HEK293T (cell line): Measurements from ENCODE around the gene ATP5F1D.

Experiments
- CTCF ChIA-PET: fragments of 350-600 bp; formaldehyde crosslinking; extraction: SDS; loops from one replicate; lab custom pipeline; 2021; ENCODE audit warnings: antibody characterized with exemption, inconsistent platforms; lab: Yijun Ruan, JAX
- POLR2A ChIA-PET: fragments of 350-600 bp; formaldehyde crosslinking; extraction: SDS; loops from one replicate; lab custom pipeline; 2020; ENCODE audit warnings: antibody characterized with exemption, inconsistent platforms; lab: Yijun Ruan, JAX
- DNase-seq: peaks from one replicate; pipeline ENCODE4 v3.0.0; 2012; ENCODE audit warnings: mixed read lengths; ENCODE audit errors: extremely low spot score
- ARNT ChIP-seq: fragments of 450-650 bp; IDR thresholded peaks from 2 replicates; pipeline ENCODE4 v1.6.1; 2017; ENCODE audit warnings: mild to moderate bottlenecking
- BHLHE40 ChIP-seq: fragments of 450-650 bp; IDR thresholded peaks from 2 replicates; pipeline ENCODE4 v1.6.1; 2016; ENCODE audit warnings: mild to moderate bottlenecking, moderate library complexity, borderline replicate concordance
- CTBP1 ChIP-seq: fragments of 450-650 bp; IDR thresholded peaks from 2 replicates; pipeline ENCODE4 v1.6.1; 2016; ENCODE audit warnings: borderline replicate concordance
- ELF4 ChIP-seq: fragments of 450-650 bp; IDR thresholded peaks from 2 replicates; pipeline ENCODE4 v1.6.1; 2017; ENCODE audit warnings: antibody characterized with exemption
- FOXA1 ChIP-seq: fragments of 450-650 bp; IDR thresholded peaks from 2 replicates; pipeline ENCODE4 v1.6.1; 2016; ENCODE audit warnings: mild to moderate bottlenecking
- FOXK2 ChIP-seq: fragments of 450-650 bp; IDR thresholded peaks from 2 replicates; pipeline ENCODE4 v1.6.1; 2016; ENCODE audit warnings: mild to moderate bottlenecking
- FOXM1 ChIP-seq: fragments of 450-650 bp; IDR thresholded peaks from 2 replicates; pipeline ENCODE4 v1.6.1; 2017; ENCODE audit warnings: mild to moderate bottlenecking, borderline replicate concordance
- HDGF ChIP-seq: fragments of 450-650 bp; IDR thresholded peaks from 2 replicates; pipeline ENCODE4 v1.6.1; 2017; ENCODE audit warnings: antibody characterized with exemption, borderline replicate concordance
- L3MBTL2 ChIP-seq: fragments of 450-650 bp; conservative IDR thresholded peaks from 2 replicates; pipeline ENCODE4 v1.6.1; 2016; ENCODE audit warnings: mild to moderate bottlenecking
- LEF1 ChIP-seq: fragments of 450-650 bp; IDR thresholded peaks from 2 replicates; pipeline ENCODE4 v1.6.1; 2017; ENCODE audit warnings: mild to moderate bottlenecking, borderline replicate concordance
- NFRKB ChIP-seq: fragments of 450-650 bp; IDR thresholded peaks from 2 replicates; pipeline ENCODE4 v1.6.1; 2016; ENCODE audit warnings: mild to moderate bottlenecking, moderate library complexity
- SP1 ChIP-seq: fragments of 450-650 bp; IDR thresholded peaks from 2 replicates; pipeline ENCODE4 v1.6.1; 2017
- SUZ12 ChIP-seq: fragments of 450-650 bp; IDR thresholded peaks from 2 replicates; pipeline ENCODE4 v1.6.1; 2016; ENCODE audit warnings: mild to moderate bottlenecking
- TARDBP ChIP-seq: fragments of 450-650 bp; IDR thresholded peaks from 2 replicates; pipeline ENCODE4 v1.6.1; 2016
- ZNF384 ChIP-seq: fragments of 450-650 bp; IDR thresholded peaks from 2 replicates; pipeline ENCODE4 v1.6.1; 2016
- TF ChIP-seq, protein P1 (sequence below): fragments of 450-650 bp; IDR thresholded peaks from 2 replicates; pipeline ENCODE4 v1.6.1; 2016

Gene ATP5F1D

DNA sequence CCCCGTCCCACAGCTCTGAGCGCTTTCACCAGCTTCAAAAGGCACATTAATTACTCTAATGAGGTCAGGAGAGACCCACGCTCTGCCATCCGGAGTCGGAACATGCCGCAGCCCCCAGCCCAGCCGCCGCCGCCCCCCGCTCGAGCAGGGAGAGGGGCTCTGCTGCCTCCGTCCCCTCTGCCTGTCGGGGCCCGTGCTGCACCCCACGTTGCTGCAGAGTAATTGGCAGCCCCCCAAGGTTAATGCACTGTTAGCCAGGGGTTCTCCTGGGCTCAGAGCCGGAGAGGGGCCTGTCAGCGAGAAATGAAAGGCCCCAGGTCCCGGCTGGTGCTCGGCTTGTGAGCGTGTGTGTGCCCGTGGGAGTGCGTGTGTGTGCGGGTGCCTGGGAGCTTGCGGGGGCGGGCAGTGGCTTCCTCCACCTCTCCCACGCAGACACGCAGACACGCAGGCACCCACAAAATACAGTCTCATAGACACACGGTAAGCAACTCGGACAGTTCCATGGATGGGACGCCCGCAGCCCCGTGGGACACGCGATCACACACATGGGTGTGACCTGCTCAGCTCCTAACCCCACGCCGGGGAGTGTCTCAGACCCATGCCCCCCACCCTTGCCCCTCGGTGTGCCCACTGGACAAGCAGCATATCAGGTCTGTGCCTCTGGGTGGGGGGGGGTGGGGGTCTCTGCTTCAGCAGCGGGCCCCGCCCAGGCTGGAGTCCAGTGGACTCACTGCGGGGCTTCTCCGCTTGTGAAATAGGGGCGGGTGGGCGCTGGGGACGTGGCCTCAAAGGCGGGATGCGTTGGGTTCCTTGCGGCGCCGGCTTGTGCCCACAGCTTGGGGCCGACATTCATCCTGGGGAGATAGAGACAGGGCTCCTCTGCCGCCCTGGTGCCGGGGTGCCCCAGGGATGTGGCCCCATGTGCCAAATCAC lies 39.4 kb downstream of the ATP5F1D start:
- ChIA-PET CTCF (interaction anchor here (1.0 kb wide), 1 partner anchor 12 kb away, joined by 4 read pairs; the partner anchor contains the start of gene CIRBP), POLR2A (interaction anchor here (2.3 kb wide), 1 partner anchor 12 kb away, joined by 33 read pairs; the partner anchor contains the start of gene CIRBP)
- TF ChIP-seq SP1, result no peak
- DNase-seq, result no peak

DNA sequence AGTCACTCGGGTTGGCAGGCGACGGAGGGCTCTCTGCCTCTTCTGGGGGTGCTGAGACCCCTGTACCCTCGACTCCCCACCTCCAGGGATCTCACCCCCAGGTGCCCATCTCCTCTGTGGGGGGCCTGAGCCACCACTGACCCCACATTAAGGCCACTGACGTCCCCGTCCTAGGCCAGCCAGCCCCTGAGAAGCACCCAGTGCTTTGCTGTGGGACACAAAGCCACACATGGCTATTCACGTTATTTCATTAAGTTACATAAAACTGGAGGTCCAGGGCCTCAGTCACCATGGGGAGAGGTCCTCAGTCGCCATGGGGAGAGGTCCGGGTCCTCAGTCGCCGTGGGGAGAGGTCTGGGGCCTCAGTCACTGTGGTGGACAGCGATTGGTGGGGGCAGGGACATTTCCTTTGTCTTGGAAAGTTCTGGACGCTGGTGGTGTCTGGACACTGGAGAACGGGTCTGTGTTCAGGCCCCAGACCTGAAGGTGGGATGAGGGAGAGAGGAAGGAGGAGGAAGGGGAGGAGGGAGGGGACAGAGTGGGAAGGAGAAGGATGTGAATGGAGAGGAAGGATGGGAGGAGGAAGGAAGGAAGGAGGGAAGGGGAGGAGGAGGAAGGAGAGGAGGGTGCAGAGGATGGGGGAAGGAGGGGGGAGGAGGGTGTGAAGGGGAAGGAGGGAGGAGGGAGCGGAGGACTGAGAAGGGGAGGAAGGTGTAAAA lies 40.2 kb downstream of the ATP5F1D start:
- TF ChIP-seq FOXK2 (no peak), SP1 (no peak), NFRKB (no peak), HDGF (no peak), FOXM1 (no peak), LEF1 (no peak), ZNF384 (no peak), ELF4 (no peak), ARNT (no peak), L3MBTL2 (no peak), CTBP1 (no peak), SUZ12 (no peak), TARDBP (no peak), FOXA1 (no peak), BHLHE40 (no peak)
- TF ChIP-seq, protein P1, sequence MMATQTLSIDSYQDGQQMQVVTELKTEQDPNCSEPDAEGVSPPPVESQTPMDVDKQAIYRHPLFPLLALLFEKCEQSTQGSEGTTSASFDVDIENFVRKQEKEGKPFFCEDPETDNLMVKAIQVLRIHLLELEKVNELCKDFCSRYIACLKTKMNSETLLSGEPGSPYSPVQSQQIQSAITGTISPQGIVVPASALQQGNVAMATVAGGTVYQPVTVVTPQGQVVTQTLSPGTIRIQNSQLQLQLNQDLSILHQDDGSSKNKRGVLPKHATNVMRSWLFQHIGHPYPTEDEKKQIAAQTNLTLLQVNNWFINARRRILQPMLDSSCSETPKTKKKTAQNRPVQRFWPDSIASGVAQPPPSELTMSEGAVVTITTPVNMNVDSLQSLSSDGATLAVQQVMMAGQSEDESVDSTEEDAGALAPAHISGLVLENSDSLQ, result no peak
- ChIA-PET POLR2A (no interaction called here), CTCF (no interaction called here)
- DNase-seq, result no peak

DNA sequence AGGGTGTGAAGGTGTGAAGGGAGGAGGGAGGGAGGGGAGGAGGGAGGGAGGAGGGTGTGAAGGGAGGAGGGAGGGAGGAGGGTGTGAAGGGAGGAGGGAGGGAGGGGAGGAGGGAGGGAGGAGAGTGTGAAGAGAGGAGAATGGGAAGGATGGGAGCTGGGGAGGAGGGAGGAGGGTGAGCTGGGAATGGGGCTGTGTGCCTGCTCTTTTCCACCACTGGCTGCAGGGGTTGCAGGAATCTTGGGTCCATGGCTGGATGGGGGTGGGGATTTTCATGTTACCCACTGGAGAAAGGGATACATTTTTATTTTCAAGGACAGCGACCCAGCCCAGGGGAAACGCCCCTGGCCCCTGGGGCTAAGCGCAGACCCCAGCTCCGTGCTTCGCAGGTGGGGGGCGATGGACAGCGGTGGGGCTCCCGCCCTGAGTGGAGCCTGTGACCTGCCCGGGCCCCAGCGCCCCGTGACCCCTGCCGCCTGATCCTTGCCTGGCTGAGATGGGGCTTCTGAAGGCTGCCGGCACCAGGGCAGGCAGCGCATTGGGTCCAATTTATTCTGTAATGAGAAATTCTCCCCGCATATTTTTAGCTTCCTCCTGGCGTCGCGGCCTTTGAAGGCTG lies 41.1 kb downstream of the ATP5F1D start:
- POLR2A ChIA-PET, result interaction anchor here (3.7 kb wide), 1 partner anchor 13 kb away, joined by 34 read pairs; the partner anchor contains the start of gene CIRBP
- no peak for DNase-seq
- CTCF ChIA-PET, result no interaction called here
- TF ChIP-seq L3MBTL2, result no peak
- no peak for TF ChIP-seq ARNT
- no peak for TF ChIP-seq NFRKB
- TF ChIP-seq FOXA1, result no peak
- TF ChIP-seq, protein P1, result no peak
- no peak for TF ChIP-seq CTBP1

DNA sequence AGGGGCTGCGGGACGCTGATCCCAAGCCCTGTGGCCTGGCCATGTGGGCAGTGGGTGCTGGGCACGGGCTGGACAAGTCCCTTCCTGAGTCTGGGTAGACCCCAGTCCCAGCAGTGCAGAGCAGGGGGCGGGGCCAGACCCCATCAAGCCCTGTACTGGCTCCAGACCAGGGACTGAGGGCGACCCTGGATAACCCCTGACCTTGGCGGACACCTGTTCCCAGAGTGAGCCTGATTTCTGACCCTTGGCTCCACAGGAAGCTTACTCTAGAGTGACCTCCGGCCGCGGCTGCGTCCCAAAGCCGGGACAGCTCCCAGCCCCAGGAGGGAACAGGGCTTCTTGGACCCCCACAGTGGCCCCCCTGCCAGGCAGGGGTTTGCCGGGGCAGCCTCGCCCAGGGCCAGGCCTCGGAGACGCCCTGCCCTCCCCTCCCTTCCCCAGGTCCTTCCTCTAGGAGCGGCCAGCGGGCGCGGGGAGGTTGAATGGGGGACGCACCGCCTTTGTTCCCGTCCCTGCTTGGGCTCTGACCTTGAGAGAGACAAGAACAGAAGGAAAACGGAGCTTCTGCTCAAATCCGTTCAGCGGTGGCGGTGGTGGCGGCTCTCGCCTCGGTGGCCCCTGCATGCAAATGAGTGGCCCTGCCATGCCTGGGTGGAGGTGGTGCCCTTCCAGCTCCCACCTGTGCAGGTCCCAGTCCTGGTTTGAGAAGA lies 41.8 kb downstream of the ATP5F1D start:
- CTCF ChIA-PET, result interaction anchor here (0.6 kb wide), 1 partner anchor 63 kb away, joined by 4 read pairs; no protein-coding TSS in a partner anchor
- TF ChIP-seq ARNT, result no peak
- TF ChIP-seq SUZ12, result no peak
- TF ChIP-seq BHLHE40, result no peak
- no peak for TF ChIP-seq NFRKB
- TF ChIP-seq, protein P1, result no peak
- TF ChIP-seq TARDBP, result no peak
- no peak for TF ChIP-seq FOXA1
- no peak for TF ChIP-seq HDGF
- DNase-seq, result no peak
- POLR2A ChIA-PET, result interaction anchor here (3.7 kb wide), 1 partner anchor 14 kb away, joined by 34 read pairs; the partner anchor contains the start of gene CIRBP

DNA sequence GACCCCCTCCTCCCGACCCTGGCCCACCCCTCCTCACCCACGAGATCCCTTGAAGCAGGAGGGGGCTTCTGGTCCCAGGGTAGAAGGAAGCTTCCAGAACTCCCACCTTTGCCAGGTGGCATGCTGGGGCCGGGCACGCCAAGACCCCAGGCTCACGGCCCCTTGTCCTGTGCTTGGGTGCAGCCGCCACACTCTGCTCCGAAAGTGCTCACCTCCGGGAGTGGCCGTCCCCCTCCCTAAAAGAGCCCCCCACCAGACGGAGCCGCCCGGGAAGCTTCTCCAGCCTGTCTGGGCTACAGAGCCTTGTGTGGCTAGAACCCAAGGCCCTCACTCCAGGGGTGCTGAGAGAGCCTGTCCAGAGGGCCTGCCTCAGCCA lies 42.4 kb downstream of the ATP5F1D start:
- POLR2A ChIA-PET, result interaction anchor here (1.3 to 3.7 kb wide), 2 partner anchors 9 to 15 kb away, joined by 5 to 34 read pairs; partner anchors contain the start of genes CIRBP and FAM174C
- no peak for DNase-seq
- CTCF ChIA-PET, result interaction anchor here (0.6 kb wide), 1 partner anchor 63 kb away, joined by 4 read pairs; no protein-coding TSS in a partner anchor
- TF ChIP-seq NFRKB (no peak), L3MBTL2 (no peak), TARDBP (no peak), ARNT (no peak), ELF4 (no peak), CTBP1 (no peak), FOXK2 (no peak), FOXM1 (no peak), ZNF384 (no peak), LEF1 (no peak), HDGF (no peak), SP1 (no peak), BHLHE40 (no peak), SUZ12 (no peak), FOXA1 (no peak)
- TF ChIP-seq, protein P1, result no peak
